Peyer's patch (tissue), 4 donors: ENCODE measurements around the gene ADD2. TPM values are rescaled to one million over a fixed set of nuclear protein-coding genes. Genes with fewer than 3 reads are reported as not detected.

Source experiments
- DNase-seq, 3 donors: peaks; one replicate each; pipeline ENCODE4 v3.0.0-alpha.2; 2017 to 2019
- H3K27ac ChIP-seq, 4 donors: fragments of 200-600 bp; sonication (generic); one replicate each; pipeline ENCODE4 v1.5.1; 2016 to 2019
- H3K27me3 ChIP-seq, 2 donors: fragments of 200-600 bp; sonication (generic); one replicate each; pipeline ENCODE4 v1.5.1; 2019
- H3K36me3 ChIP-seq, 3 donors: fragments of 200-600 bp; sonication (generic); one replicate each; pipeline ENCODE4 v1.5.1; 2016 to 2019
- H3K4me1 ChIP-seq, 4 donors: fragments of 200-600 bp; sonication (generic); one replicate each; pipeline ENCODE4 v1.5.1; 2016 to 2019
- H3K4me3 ChIP-seq, 4 donors: fragments of 200-600 bp; sonication (generic); 1 replicate in 3 of 4; 2 replicates in 1 of 4; pipeline ENCODE4 v1.5.1; 2016 to 2019; ENCODE audit warnings: mild to moderate bottlenecking in 1 of 4
- H3K9me3 ChIP-seq, 4 donors: fragments of 200-600 bp; sonication (generic); one replicate each; pipeline ENCODE4 v1.5.1; 2016 to 2019; ENCODE audit warnings: mild to moderate bottlenecking in 1 of 4
- POLR2A ChIP-seq, 2 donors: fragments of 450-650 bp; IDR thresholded peaks; one replicate each; pipeline ENCODE4 v1.5.1; 2017; ENCODE audit warnings: antibody characterized with exemption in 2 of 2, mild to moderate bottlenecking in 2 of 2, moderate library complexity in 2 of 2
- total RNA-seq, 4 donors: library from RNA; depleted of rRNA; stranded (reverse); fragments of >200 nt; gene quantifications; one replicate each; pipeline ENCODE4 v1.1.0, GENCODE V29; 2016
- TF ChIP-seq, protein P1 (sequence below), 6 experiments: fragments of 450-650 bp in 4 of 6; fragments of 200-600 bp in 2 of 6; sonication (generic) in 1 of 6; IDR thresholded peaks; one replicate each; pipeline ENCODE4 v1.5.1; 2017 to 2019; ENCODE audit warnings: antibody characterized with exemption in 6 of 6, mild to moderate bottlenecking in 3 of 6, moderate library complexity in 1 of 6

Gene ADD2
- total RNA-seq, 4 donors from 2014 or later: 0.28 to 14.0 (median 1.7) TPM; not detected in 1

DNA sequence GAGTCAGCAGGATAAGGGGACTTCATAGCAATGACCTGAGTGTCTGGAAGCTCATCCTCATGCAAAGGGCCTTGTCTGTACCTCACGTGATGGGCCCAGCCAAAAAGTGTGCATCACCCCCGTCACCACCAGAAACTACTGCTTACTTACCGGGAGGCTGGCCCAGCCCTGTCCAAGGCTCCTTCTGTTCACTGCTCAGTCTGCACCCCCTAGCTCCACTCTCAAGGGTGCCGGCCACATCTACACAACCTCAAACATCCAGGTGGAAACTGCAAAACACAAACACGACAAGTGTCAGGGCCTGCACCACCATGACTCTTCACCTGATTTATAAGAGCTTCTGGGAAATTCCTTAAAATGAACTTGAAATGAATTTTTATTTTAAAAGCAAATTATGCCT lies 55.1 kb downstream of the ADD2 start:
- Histone ChIP-seq H3K27ac (no peak overlapping the region), H3K4me1 (no peaks in the 10 kb centered on the region), H3K4me3 (no peak overlapping the region), H3K9me3 (no peaks in the 10 kb centered on the region), H3K36me3 (no peaks in the 10 kb centered on the region), H3K27me3 (no peaks in the 10 kb centered on the region)
- DNase-seq: no peak
- TF ChIP-seq, protein P1, sequence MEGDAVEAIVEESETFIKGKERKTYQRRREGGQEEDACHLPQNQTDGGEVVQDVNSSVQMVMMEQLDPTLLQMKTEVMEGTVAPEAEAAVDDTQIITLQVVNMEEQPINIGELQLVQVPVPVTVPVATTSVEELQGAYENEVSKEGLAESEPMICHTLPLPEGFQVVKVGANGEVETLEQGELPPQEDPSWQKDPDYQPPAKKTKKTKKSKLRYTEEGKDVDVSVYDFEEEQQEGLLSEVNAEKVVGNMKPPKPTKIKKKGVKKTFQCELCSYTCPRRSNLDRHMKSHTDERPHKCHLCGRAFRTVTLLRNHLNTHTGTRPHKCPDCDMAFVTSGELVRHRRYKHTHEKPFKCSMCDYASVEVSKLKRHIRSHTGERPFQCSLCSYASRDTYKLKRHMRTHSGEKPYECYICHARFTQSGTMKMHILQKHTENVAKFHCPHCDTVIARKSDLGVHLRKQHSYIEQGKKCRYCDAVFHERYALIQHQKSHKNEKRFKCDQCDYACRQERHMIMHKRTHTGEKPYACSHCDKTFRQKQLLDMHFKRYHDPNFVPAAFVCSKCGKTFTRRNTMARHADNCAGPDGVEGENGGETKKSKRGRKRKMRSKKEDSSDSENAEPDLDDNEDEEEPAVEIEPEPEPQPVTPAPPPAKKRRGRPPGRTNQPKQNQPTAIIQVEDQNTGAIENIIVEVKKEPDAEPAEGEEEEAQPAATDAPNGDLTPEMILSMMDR (IDR thresholded peaks at IDR 0.05): no peak
- no peak for TF ChIP-seq POLR2A (IDR thresholded peaks at IDR 0.05)

DNA sequence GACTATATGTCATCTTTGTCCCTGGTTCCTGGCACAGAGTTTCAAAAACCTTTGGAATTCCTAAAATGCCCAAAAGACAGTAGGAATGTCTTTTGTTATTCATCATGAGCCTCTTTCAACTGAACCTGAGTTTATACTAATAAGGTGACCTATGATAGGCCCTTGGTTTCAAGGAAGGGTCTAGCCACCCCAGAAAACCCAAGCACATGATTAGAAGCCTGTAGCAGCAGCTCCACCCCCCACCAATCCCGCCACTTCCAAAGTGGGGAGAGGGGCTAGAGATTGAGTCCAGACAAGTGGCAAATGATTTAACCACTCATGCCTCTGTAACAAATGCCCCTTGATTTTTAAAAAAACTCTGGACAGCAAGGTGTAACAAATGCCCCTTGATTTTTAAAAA lies 56.8 kb downstream of the ADD2 start:
- Histone ChIP-seq H3K36me3 (no peaks in the 10 kb centered on the region), H3K4me1 (no peaks in the 10 kb centered on the region), H3K27me3 (no peaks in the 10 kb centered on the region), H3K9me3 (no peaks in the 10 kb centered on the region), H3K4me3 (no peak overlapping the region), H3K27ac (no peak overlapping the region)
- no peak for DNase-seq
- TF ChIP-seq, protein P1 (IDR thresholded peaks at IDR 0.05): no peak
- no peak for TF ChIP-seq POLR2A (IDR thresholded peaks at IDR 0.05)

DNA sequence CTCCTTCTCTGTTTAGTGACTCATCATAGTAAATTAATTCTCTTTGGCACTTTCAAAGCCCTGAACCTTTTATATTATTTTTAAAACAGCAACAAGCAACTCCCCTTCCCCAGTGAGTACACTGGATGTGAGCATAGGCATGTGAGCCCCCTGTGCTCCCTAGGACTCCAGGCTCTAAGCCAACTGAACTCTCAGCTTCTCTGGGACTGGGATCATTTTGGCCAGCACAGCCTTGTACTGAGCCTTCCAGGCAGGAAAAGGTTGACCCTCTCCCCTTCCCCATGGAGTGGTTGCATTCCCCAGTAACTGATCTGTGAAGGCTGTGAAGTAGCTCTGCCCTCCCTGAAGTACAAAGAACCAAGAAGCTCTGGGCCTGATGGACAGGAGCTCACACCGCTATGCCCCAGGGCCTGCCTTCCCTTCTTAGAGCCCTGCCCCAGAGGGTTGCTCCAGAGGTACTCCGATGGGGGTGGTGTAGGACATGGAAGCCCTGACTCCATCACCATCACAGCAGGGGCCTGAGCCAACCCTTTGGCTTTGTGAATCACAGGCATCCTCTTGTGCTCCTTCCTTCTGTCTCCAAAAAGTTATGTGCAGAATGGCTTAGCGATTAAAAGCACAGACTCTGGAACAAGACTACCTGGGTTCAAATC lies 57.8 kb downstream of the ADD2 start:
- Histone ChIP-seq H3K27ac (no peak overlapping the region), H3K36me3 (no peaks in the 10 kb centered on the region), H3K9me3 (no peaks in the 10 kb centered on the region), H3K4me1 (no peaks in the 10 kb centered on the region), H3K4me3 (no peak overlapping the region), H3K27me3 (no peaks in the 10 kb centered on the region)
- DNase-seq: no peak
- TF ChIP-seq POLR2A (IDR thresholded peaks at IDR 0.05): no peak
- TF ChIP-seq, protein P1 (IDR thresholded peaks at IDR 0.05): no peak

DNA sequence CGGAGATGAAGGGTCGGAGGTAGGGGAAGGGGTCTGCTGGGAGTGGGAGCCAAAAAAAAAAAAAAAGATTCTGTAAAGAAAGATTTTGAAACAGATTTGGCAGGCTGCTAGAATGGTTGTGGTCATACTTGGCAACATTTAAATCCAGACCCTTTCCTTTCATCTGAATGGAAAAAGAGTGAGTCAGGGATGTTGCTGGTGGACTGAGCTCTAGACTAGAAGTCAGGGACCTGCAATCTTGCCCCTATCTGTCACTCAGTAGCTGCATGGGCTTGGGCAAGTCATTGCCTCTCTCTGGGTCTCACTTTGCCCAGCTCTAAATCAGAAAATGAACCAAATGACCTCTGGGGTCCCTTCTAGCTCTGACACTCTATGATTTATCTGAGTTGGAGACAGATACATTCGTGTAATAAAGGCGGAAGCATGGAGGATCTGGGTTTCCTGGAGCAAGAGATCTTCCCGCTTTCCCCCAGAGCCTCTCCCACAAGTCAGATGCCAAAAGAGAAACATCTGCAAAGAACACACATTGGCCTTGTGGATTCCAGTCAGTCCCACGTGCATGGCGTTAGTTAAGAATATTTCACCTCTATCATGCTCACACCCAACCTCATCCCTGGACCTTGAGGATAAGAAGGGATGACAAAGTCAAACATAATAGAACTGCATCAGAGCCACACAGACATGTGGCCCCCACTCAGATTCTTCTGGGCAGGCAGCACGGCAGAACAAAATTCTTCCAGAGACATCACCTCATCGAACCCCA lies 58.5 kb downstream of the ADD2 start:
- DNase-seq: no peak
- H3K36me3 ChIP-seq: no peaks in the 10 kb centered on the region
- H3K9me3 ChIP-seq: no peaks in the 10 kb centered on the region
- no peaks in the 10 kb centered on the region for H3K4me1 ChIP-seq
- H3K27me3 ChIP-seq: no peaks in the 10 kb centered on the region
- TF ChIP-seq POLR2A (IDR thresholded peaks at IDR 0.05): no peak
- TF ChIP-seq, protein P1 (IDR thresholded peaks at IDR 0.05): no peak
- no peak overlapping the region for H3K27ac ChIP-seq
- no peak overlapping the region for H3K4me3 ChIP-seq

DNA sequence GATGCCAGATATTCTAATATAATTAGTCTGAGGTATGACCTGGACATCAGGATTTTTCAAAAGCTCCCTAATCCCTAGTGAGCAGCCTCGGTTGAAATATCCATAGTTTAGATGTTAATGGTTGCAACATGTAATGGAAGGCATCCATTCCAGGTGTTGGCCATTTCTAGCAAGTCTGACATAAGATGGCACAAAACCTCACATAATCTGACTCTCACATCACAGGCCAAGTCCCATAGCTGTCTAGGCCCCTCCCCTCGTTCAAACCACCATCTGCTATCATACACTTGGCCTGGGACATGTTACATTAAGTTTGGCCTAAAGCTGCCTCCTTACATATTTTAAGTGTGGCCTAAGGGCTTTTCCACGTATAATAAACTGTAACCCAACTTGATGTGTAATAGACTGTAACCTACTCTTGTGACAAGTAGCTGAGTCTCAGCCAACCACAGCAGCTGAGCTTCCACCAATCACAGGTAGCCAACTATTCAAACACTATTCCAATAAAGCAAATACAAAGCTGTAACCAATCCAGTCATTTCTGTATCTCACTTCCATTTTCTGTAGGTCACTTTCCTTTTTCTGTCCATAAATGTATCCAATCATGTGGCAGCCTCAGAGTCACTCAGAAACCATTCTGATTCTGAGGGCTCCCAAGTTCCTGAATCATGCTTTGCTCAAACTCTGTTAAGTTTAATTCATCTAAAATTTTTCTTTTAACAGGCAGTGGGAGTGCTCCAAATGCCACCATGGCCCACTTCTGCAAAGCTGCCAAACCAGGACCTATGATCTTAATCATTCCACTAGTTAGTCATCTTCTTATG lies 59.4 kb downstream of the ADD2 start:
- no peak for DNase-seq
- Histone ChIP-seq H3K27ac (no peak overlapping the region), H3K4me3 (no peak overlapping the region), H3K27me3 (no peaks in the 10 kb centered on the region), H3K36me3 (no peaks in the 10 kb centered on the region), H3K4me1 (no peaks in the 10 kb centered on the region), H3K9me3 (no peaks in the 10 kb centered on the region)
- TF ChIP-seq, protein P1 (IDR thresholded peaks at IDR 0.05): no peak
- no peak for TF ChIP-seq POLR2A (IDR thresholded peaks at IDR 0.05)
